C4-2B (cell line): Measurements from ENCODE around the gene SCFD2.
"Not testable (repeated sequence)": the region's sequence is repeated elsewhere in the genome, so short reads cannot be mapped to it uniquely, and the experiment has no call there.

Experiments used
- H3K27ac ChIP-seq: fragments of 450-650 bp; 2 replicates; pipeline ENCODE4 v1.5.1; 2017
- ZFX ChIP-seq: fragments of 450-650 bp; IDR thresholded peaks from 2 replicates; pipeline ENCODE4 v1.6.1; 2017
- TF ChIP-seq, protein P1 (sequence below): fragments of 450-650 bp; conservative IDR thresholded peaks from 2 replicates; pipeline ENCODE4 v1.5.1; 2017; ENCODE audit warnings: mild to moderate bottlenecking

The SCFD2 gene

DNA sequence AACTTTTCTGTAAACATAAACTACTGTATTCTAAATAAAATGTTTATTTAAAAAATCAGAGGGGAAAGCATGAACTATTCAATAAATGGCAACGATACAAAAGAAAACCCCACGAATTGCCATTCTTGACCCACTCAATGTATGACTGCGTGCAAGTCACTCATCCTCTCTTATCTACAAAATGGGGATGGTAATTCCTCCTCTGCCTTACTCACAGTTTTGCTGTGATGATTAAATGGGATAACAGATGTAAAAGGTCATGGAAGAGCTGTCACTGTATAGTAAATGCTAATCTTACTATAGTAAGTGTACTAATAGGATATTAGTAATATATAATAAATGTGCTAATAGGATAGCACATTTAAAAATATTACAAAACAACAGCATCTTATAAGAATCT, 173.4 kb downstream of the SCFD2 start:
- TF ChIP-seq, protein P1, sequence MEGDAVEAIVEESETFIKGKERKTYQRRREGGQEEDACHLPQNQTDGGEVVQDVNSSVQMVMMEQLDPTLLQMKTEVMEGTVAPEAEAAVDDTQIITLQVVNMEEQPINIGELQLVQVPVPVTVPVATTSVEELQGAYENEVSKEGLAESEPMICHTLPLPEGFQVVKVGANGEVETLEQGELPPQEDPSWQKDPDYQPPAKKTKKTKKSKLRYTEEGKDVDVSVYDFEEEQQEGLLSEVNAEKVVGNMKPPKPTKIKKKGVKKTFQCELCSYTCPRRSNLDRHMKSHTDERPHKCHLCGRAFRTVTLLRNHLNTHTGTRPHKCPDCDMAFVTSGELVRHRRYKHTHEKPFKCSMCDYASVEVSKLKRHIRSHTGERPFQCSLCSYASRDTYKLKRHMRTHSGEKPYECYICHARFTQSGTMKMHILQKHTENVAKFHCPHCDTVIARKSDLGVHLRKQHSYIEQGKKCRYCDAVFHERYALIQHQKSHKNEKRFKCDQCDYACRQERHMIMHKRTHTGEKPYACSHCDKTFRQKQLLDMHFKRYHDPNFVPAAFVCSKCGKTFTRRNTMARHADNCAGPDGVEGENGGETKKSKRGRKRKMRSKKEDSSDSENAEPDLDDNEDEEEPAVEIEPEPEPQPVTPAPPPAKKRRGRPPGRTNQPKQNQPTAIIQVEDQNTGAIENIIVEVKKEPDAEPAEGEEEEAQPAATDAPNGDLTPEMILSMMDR, result no peak
- no peak for TF ChIP-seq ZFX
- no peak overlapping the region for H3K27ac ChIP-seq

DNA sequence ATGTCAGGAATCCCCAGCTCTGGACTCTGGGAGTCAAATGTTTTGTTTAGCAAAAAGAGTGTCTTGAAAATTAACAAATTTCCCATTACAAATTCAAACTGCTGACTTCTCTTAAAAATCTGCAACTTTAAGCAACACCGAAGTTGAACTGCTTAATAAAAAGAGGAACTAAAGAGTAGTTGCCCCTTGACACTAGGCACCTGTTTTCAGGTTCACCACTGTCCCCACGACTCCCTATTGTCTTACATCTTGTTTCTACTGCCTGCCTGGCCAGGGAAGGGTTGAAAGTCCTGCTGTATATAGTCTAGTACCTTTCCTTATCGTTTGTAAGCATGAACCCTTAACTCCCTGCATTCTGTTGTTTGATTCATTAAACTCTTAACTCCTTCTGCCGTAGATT, 173.9 kb downstream of the SCFD2 start:
- no peak overlapping the region for H3K27ac ChIP-seq
- TF ChIP-seq, protein P1, result no peak
- TF ChIP-seq ZFX, result no peak

DNA sequence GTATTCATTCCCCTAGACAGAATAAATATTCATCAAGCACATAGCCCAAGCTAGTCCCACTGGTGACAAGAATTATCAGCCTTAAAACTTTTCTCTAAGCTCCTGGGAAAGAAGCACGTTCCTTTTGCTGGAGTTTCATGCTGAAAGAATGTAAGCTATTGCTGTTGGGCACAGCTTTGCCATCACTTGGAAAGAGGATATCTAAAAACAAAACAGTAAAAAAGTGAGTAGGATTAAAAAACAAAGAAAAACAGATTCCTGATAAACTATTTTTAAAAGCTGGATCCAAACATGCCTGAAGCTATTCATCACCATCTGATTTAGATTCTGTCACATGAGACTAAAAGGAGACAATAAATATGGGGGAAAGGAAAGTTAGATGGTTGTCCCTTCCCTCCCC, 176.8 kb downstream of the SCFD2 start:
- no peak overlapping the region for H3K27ac ChIP-seq
- TF ChIP-seq, protein P1, result no peak
- no peak for TF ChIP-seq ZFX

DNA sequence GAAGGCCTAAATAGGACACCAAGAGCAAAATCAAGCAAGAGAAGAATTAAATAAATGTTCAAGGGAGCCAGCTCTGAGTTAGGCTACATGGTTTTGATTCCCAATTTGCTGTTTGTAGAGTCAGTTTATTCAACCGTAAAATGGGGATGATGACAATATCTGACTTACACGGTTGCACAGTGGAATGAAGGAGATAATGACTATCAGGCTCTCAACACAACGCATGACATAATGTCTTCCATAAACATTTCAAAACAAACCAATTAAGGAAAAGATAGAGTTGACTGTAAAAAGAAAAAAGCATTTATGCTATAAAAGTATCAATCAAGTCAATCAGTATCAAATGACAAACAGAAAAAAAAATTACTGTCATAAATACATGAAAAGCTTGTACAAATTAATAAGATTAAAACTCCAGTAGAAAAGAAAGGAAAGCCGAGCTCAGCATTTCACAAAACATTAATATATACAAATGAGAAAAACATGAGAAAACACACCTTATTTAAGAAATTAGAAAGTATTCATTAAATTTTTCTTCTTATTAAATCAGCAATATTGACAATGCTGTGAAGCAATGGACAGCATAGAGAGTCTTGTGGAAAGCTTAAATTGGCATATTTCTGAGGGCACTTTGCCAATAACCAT, 179.0 kb downstream of the SCFD2 start:
- TF ChIP-seq ZFX, result no peak
- TF ChIP-seq, protein P1, result no peak
- H3K27ac ChIP-seq, result no peak overlapping the region

DNA sequence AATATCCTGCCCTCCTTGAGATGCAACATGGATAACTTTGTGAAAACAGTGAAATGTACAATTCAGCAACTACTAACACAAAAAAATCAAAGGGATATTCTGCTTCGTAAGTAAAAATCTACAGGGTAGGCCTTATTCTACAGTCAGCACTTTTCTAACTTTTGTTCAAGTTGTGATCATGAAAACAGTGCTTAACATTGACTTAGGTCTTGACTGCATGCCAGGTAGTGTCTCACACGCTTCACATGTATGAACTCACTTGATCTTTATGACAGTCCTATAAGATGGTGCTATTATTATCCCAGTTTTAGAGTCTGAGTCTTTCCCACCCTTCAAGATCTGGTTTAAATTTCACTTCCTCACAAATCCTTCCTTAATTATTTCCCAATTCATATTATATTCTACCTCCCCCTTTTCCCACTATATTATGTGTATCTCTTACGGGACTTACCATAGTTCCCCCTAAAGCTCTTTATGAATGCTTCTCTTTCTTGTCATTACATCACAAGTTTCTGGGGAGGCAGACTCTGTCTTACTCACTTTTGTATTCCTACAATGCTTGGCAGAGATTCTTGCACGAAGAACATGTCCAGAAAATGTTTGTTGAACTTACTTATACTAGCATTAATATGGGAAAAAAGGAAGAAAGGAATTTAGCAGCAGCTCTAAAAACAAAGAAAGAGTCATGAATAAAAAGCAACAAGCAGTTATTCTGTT, 179.8 kb downstream of the SCFD2 start:
- TF ChIP-seq, protein P1, result no peak
- TF ChIP-seq ZFX, result no peak
- no peak overlapping the region for H3K27ac ChIP-seq

DNA sequence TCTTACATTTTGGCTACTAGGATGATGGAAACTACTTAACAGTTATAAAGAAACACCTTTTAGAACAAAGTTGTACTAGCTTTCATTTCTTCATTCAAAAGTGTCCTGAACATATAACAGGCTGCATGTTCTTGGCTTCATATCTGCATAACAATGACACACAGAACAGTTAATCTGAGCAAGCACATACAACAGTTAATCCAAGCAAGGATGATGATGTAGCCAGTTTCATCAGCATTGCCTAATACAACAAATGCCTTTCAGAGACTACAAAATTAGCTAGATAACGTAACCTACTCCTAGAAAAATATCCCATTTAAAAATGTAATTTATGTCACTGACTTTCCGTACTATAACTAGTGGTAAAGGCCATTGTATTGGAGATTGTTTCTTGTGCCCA, 182.1 kb downstream of the SCFD2 start:
- H3K27ac ChIP-seq, result no peak overlapping the region
- TF ChIP-seq ZFX, result no peak
- TF ChIP-seq, protein P1, result no peak

DNA sequence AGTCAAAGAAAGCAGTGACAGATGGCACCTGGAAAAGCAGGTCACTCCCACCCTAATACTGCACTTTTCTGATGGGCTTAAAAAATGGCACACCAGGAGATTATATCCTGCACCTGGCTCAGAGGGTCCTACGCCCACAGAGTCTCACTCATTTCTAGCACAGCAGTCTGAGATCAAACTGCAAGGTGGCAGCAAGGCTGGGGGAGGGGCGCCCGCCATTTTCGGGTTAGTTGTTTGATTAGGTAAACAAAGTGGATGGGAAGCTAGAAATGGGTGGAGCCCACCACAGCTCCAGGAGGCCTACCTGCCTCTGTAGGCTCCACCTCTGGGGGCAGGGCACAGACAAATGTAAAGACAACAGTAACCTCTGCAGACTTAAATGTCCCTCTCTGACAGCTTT, 188.1 kb downstream of the SCFD2 start:
- not testable (repeated sequence) for H3K27ac ChIP-seq

DNA sequence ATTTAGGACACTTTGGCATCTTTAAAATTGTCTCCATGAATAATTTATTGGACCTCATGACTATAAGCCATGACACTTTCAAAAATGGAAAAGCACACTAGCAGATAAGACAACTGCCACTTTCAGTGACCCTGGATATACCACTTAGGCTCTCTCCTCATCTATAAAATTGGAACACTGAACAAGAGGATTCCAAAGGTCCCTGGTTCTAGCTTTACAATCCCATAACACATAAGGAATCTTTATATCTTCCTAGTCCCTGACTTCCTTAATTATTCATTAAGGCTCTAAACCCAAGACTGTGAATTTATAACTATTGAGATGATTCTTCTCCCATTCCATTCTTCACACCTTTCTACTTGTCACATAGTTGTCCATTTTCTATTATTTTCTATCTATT, 190.2 kb downstream of the SCFD2 start:
- TF ChIP-seq ZFX, result no peak
- TF ChIP-seq, protein P1, result no peak
- H3K27ac ChIP-seq, result no peak overlapping the region
